D721Med (cell line): Measurements from ENCODE around the gene NFASC.

Experiments
- DNase-seq: peaks from one replicate; pipeline ENCODE4 v3.0.0; 2011; ENCODE audit warnings: low spot score; ENCODE audit not compliant: insufficient read length
- FAIRE-seq: peaks from 2 replicates; lab custom pipeline; 2011; peaks lifted over from hg19 to GRCh38; lab: Jason Lieb, UNC
- TF ChIP-seq, protein P1 (sequence below): IDR thresholded peaks from 2 replicates; pipeline ENCODE4 v1.5.1; 2012; ENCODE audit warnings: mild to moderate bottlenecking, control low read depth; ENCODE audit not compliant: insufficient read depth; ENCODE audit errors: missing control alignments

The NFASC gene

DNA sequence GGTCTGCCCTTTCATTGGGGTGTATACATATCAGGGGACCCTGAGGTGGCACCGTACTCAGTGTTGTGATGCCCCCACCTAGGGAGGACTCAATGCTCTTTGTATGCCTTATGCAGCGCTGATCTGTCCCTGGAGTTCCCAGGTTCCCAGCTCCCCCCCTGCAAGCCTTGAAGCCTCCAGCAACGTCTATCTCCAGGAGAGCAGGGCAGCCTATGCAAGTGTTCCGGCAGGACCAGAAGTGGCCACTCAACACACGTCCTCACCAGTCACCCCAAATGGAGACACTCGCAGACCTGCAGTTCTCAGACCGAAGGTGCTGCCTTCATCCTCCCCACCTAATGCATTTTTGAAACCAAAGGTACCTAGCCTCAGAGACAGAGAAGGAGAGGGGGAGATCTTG is 147.1 kb downstream of the NFASC start:
- no peak for DNase-seq
- TF ChIP-seq, protein P1, sequence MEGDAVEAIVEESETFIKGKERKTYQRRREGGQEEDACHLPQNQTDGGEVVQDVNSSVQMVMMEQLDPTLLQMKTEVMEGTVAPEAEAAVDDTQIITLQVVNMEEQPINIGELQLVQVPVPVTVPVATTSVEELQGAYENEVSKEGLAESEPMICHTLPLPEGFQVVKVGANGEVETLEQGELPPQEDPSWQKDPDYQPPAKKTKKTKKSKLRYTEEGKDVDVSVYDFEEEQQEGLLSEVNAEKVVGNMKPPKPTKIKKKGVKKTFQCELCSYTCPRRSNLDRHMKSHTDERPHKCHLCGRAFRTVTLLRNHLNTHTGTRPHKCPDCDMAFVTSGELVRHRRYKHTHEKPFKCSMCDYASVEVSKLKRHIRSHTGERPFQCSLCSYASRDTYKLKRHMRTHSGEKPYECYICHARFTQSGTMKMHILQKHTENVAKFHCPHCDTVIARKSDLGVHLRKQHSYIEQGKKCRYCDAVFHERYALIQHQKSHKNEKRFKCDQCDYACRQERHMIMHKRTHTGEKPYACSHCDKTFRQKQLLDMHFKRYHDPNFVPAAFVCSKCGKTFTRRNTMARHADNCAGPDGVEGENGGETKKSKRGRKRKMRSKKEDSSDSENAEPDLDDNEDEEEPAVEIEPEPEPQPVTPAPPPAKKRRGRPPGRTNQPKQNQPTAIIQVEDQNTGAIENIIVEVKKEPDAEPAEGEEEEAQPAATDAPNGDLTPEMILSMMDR = no peak
- no peak for FAIRE-seq

DNA sequence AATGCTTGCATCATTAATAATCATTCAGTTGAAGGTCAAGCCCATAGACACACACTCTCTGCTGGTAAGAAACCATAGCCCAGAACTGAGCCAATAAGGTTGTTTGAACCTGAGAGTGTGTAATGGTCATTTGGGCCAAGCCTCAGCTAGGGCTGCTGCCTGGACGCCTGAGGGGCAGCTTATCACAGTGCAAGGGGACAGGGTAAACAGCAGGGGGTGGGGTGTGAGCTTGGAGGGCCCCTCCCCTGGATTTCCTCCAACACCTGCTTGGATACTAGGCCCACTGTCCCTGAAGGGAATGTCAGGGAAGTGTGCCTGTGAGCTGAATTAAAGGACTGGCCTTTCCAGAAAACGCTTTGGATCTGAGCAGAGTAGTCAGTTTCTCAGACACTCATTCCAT is 147.7 kb downstream of the NFASC start:
- DNase-seq = no peak
- TF ChIP-seq, protein P1 = no peak
- no peak for FAIRE-seq

DNA sequence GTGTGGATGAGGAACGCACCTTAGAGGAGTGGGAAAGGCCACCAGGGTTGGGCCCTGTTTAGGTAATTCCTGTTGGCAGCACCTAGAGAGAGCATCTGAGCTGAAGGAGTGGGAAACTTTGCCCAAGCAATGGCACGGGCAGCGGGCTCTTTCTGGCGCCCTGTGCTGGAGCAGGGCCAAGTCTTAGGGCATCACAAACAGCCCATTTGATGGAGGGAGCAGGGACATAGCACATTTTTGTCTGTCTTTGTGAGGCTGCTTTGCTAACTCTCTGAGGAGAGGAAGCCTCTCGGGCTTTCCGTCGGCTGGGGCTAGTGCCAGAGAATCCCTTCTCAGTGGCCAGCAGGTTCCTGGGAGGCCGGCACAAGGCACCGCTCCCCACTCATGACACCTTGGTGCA is 149.8 kb downstream of the NFASC start:
- DNase-seq (no peak), FAIRE-seq (no peak)
- TF ChIP-seq, protein P1 = no peak

DNA sequence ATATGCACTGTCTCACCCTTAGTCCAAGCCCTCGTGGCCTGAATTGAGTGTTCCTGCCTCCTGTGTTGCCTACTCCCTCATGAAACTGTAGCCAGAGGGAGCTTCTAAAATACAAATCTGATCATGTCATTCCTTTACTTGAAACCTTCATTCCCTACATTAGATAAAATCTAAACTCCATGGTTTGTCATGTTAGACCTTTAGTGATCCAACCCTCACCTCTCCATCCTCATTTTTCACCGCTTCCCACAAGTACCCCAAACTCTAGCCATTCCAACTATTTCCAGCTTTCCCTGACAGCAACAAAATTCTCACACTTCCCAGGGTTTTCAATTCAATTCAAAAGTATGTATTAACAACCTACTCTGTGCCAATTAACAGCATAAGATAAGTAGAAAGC is 154.0 kb downstream of the NFASC start:
- no peak for DNase-seq
- no peak for FAIRE-seq
- TF ChIP-seq, protein P1 = no peak

DNA sequence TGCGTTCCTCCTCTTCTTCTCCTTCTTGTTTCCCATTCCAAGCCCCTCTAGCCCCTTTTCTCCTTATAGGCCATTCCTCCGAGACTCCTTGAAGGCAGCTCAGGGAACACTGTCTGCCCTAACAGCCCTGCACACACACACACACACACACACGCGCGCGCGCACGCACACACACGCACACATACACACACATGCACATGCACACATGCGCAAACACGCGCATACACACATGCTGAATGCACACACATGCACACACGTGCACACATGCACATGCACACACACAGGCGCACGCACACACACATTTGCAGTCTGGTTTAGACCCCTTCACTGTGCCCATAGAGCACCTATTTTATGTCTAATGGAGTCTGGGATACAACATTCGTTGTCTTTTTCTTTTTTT is 154.6 kb downstream of the NFASC start:
- DNase-seq = no peak
- TF ChIP-seq, protein P1 = no peak
- FAIRE-seq = no peak

DNA sequence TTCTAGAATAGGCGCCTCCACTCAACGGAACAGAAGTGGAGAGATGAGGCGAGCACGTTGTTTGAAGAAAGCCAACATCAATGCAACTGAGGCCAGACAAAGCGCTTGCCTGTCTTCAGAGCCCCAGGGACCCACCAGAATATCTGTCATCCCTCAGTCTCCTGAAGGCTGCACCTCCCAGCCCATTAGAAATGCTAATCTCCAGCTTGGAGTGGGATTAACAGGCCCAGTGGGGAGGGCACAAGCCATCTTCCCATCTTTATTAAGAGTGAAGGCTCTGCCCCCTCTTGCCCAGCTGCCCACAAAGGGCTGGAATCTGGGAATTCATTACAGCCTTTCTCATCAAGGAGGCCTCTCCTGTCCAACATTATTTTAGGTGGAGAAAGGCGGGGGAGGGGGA is 155.5 kb downstream of the NFASC start:
- TF ChIP-seq, protein P1 = no peak
- DNase-seq (peak; percentile 99), FAIRE-seq (no peak)

DNA sequence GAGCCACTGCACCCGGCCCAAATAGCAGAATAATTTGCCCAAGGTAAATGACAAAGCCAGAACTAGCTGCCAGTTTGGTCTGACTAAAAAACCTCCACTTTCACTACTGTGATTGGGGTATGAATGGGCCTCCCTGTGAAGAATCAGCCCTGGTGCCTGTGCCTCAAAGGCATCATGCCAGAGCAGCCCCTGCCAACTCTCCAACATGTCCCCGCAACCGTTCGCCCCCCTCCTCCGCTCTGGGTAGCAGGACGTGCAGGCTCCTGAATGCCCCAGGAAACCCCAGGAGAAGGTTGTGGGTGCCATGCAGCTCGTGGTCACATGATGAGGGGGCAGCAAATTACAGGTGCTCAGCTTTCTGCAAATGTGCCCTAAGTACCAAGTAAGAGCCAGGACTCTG is 157.7 kb downstream of the NFASC start:
- DNase-seq (no peak), FAIRE-seq (no peak)
- TF ChIP-seq, protein P1 = no peak
